ENCODE data around the gene HAVCR2.
A peak's percentile ranks its signal among the peaks of the same experiment; 100 is the strongest.
"Not testable (repeated sequence)": the region's sequence is repeated elsewhere in the genome, so short reads cannot be mapped to it uniquely, and the experiment has no call there.

The HAVCR2 gene

GRCh38 chr5:157088342-157088990 lies 20.4 kb downstream of the HAVCR2 start:
- no peak for DNase-seq (ENCODE audit: low spot score)

- no peak for DNase-seq (ENCODE audit: low spot score)
Observed at GRCh38 chr5:157086751-157087359, 22.0 kb downstream of the HAVCR2 start.

GRCh38 chr5:157085930-157086329 lies 22.9 kb downstream of the HAVCR2 start:
- DNase-seq (ENCODE audit: low spot score), result no peak

- DNase-seq (ENCODE audit: low spot score), result no peak
Observed at GRCh38 chr5:157080286-157080685, 28.6 kb downstream of the HAVCR2 start.

GRCh38 chr5:157076558-157076957 lies 32.3 kb downstream of the HAVCR2 start:
- DNase-seq (ENCODE audit: low spot score), result no peak

GRCh38 chr5:157072508-157072907 lies 36.3 kb downstream of the HAVCR2 start:
- DNase-seq (ENCODE audit: low spot score), result peak; percentile 18

- no peak for DNase-seq (ENCODE audit: low spot score)
Observed at GRCh38 chr5:157069949-157070348, 38.9 kb downstream of the HAVCR2 start.

GRCh38 chr5:157068785-157069184 lies 40.1 kb downstream of the HAVCR2 start:
- no peak for DNase-seq (ENCODE audit: low spot score)

GRCh38 chr5:157068339-157068738 lies 40.5 kb downstream of the HAVCR2 start:
- DNase-seq (ENCODE audit: low spot score), result no peak

GRCh38 chr5:157067005-157067404 lies 41.8 kb downstream of the HAVCR2 start:
- DNase-seq (ENCODE audit: low spot score), result no peak

- DNase-seq (ENCODE audit: low spot score), result no peak
Observed at GRCh38 chr5:157066080-157066479, 42.8 kb downstream of the HAVCR2 start.

GRCh38 chr5:157063776-157064430 lies 44.9 kb downstream of the HAVCR2 start:
- DNase-seq (ENCODE audit: low spot score), result no peak

- no peak for DNase-seq (ENCODE audit: low spot score)
Observed at GRCh38 chr5:157059891-157060290, 49.0 kb downstream of the HAVCR2 start.

- DNase-seq (ENCODE audit: low spot score), result no peak
Observed at GRCh38 chr5:157059093-157059539, 49.7 kb downstream of the HAVCR2 start, which contains the start of gene HAVCR1. TSS of gene HAVCR1 (minus strand) at chr5:157059116. CDS start at chr5:157057943, 1,173 bp downstream.

GRCh38 chr5:157057459-157058370 lies 51.1 kb downstream of the HAVCR2 start:
- DNase-seq (ENCODE audit: low spot score), result no peak

- DNase-seq (ENCODE audit: low spot score), result not testable (repeated sequence)
Observed at GRCh38 chr5:157056848-157057247, 52.0 kb downstream of the HAVCR2 start.

GRCh38 chr5:157051604-157052245 lies 57.1 kb downstream of the HAVCR2 start:
- DNase-seq (ENCODE audit: low spot score), result no peak

GRCh38 chr5:157050050-157050449 lies 58.8 kb downstream of the HAVCR2 start:
- DNase-seq (ENCODE audit: low spot score), result no peak

GRCh38 chr5:157049605-157050004 lies 59.2 kb downstream of the HAVCR2 start:
- no peak for DNase-seq (ENCODE audit: low spot score)

GRCh38 chr5:157047898-157048297 lies 60.9 kb downstream of the HAVCR2 start:
- DNase-seq (ENCODE audit: low spot score), result no peak

GRCh38 chr5:157047016-157047415 lies 61.8 kb downstream of the HAVCR2 start:
- not testable (repeated sequence) for DNase-seq (ENCODE audit: low spot score)

GRCh38 chr5:157046041-157046440 lies 62.8 kb downstream of the HAVCR2 start:
- DNase-seq (ENCODE audit: low spot score), result no peak

All from CD4-positive, alpha-beta T cell treated with Interleukin-2 at 100 ng/mL for 4 hours (primary cell).